AML-193 (cell line): ENCODE results near the gene NCBP2L.

Experiments used
- DNase-seq, 2 experiments: peaks; one replicate each; lab custom pipeline; 2025; lab: John Stamatoyannopoulos, UW

The NCBP2L gene

DNA sequence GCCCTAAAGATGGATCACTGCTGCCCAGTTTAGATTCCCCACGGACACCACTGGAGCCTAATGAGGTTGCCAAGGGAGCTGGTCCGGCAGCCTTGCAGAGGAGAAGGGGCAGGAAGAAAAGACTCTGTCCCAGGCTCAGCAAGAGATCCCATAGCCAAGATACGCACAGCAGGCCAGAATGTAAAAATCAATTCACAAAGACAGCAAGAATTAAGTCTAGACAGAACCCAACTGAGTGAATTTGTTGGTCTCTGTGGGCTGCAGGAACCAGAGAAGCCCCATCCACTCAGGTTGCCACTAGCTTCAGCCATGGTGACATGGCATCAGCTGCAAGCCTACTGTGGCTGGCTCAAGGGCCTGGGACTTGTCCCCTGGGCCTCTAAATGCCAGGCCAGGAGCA, 24.8 kb upstream of the NCBP2L start:
- DNase-seq = no peak

DNA sequence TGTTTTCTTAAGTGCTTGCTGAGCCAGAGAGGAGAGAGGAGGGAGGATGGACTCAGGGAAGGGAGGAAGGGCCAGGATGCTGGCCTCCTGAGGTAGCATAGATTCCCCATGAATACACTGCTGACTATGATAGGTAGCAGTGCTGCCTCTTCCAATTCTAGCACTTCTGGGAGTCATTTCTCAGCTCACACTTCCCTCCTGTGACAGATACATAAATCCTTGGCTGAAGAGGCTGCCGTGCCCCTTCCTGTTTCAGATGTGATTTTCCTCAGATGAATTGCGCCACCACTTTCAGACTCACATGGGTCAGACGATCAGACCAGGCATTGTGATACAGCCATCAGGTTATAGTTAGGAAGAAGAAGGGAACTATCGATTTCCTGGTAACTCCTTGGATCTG, 24.3 kb upstream of the NCBP2L start:
- DNase-seq = no peak

DNA sequence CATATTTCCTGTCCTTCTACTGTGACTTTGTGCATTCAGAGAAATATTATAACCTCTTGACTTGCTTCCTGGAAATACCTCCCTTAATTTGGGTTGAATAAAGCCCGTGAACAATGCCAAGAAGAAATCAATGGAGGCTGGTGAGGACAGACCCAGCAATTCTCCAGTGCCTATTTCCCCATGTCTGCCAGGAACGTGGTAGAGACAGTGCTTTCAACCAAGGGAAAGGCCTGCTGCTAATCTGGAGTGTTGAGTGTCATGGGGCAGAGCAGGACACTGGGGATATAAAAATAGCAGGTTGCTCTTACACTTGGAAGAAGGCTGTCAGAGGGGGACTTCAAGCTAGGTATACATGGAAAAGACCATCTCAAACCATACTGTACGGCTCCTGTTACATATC, 21.8 kb upstream of the NCBP2L start:
- no peak for DNase-seq

DNA sequence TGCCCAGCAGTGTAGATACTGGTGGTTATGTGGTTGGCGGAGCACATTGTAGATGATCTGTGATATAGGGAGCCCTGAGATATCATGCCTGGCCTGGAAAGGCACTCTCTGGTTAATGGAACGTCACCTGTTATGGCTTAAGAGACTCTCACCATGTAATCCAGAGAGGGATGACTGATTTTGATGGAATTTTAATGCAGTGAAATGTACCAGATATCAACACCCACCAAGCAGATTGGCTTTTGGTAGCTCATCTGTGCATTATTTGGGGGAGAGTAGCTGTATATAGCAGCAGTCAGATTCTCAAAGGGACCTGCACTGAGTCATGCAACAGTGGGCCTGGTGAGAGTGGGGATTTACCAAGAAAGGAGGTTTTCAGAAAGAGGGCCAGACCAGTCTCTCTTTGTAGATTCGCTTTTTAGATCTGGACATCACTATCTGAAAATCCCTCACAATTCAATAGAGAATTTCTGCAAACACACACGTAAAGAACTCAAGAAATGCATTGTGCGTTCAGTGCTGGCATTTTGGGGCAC, 19.2 kb upstream of the NCBP2L start:
- no peak for DNase-seq

DNA sequence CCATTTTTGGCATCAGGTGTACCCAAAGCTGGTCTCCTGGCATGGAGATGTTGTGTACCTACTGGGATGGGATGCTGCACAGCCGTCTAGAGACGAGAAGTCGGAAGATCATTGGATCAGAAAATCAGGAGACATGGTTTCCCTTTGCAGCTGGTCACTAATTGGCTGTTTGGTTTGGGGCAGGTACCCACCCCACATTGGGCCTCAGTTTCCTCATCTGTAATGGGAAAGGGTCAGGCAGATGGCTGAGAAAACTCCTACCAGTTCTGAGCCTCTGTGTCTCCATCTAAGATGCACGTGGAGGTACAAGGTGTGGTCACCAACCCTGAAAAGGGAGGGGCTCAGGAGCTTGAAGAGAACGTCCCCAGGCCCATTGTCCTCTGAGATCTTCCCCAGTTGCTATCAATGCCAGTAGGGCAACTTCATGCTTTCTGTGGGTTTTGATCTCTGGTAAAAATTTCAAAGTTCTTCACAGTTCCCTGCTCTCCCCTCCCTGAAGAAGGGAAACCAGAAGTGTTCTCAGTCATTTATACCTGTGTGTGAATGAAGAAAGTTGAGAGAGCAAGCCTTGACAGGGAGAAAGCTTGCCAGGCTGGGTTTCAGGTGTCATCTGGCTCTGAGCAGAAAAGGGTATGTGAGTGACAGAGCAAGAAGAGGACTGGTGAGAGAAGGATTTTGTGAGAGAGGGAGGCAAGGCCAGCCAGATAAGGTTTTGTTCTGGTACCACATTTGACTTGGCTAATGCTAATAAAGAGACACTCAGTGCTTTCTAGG, 17.0 kb upstream of the NCBP2L start:
- no peak for DNase-seq

DNA sequence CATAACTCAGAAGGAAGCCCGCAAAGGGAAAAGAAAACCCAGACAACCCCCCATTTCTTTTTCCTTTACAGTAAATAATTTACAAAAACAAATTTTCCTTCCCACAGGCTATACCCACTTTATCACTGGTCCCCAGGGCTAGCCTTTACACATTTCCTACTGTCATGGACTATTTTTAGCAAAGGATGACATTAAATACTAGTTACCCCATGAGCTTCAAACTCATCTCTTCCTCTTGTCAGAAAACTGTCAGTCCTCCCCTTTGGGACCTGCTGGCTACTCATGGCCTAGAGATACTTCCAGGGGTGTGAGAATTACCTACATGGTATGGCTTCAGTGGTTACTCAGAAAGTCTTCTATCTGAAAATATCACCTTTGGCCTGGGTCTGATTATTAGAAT, 13.9 kb upstream of the NCBP2L start:
- no peak for DNase-seq

DNA sequence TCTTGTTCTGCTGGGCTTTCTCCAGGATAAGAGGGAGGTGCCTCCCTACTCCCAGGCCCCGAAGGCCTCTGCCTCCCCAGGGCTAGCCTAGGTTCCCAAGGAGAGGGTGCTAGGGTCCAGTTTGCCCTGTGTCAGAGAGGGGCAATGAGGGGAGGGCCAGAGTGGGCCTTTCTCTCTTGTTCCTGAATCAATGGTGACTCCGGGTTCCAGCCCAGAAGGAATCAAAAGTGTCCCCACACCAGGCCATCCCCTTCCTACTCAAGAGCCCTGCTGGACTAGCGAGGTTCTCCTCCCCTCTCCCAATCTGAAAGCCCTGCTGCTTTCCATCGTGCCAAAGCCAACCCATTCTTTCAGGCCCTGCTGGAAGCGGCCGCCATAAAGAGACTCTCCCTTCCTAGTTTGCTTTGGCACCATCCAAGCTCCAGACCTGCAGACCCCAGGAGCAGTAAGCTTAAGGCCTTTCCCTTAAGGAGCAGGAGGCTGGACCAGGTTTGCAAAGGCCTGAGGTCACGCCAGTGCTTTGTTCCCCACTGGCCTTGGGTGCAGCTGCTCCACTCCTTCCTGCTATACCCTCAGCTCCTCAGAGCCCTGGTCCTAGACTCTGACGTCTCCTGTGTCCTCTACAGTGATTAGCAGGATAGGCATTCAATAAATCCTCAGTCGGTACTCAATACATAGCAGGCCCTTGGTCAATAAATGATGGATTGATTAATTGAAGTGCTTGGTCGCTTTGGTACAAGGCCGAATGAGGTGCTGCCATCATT, 12.5 kb upstream of the NCBP2L start:
- DNase-seq = no peak

DNA sequence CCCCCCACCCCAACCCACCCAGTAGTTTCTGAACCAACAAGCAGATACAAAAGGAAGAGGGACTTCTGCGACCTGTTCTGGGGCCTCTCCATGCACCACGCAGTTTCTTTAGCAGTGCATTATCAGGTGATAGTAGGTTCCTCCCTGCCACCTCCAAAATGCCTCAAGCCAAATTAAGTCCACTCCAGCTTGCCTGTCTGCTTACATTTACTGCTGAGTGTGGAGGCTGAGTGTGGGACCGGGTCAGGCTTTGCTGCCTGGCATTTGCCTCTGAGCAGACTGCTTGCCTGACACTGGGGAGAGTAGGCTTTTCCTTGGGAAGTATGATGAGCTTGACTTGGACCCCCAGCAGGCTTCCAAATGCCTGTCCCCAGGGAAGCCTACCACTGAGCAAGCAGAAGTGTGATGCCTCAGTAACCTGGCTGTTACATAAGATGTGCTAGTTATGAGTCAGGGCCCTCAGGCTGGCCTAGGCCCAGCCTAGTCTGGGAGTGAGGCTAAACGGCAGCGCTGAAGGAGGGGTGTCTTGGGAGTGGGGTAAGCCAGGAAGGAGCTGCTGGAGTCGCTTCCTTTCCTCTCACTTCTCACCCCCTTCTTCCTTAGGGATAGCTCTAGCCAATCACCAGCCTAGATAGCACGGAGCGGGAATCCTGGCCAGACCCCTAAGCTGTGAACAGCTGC, 10.9 kb upstream of the NCBP2L start:
- no peak for DNase-seq

DNA sequence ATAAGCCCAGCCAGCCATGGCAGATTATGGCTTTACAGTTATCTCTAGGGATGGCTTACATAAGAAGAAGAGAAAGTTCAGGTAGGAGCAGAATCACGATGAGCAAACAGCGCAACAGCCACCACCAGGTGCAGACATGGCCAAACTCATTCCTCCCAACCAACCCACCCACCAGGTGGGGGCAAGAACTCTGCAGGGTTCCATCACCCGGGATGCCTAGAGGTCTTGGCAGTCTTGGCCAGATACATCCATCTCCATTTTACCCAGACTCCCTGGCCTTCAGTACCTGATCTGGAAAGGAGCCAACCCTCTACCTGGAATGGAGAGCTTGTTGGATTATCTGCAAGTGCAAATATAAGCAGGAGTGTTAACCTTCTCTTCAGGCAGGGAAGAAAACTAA, 9.5 kb upstream of the NCBP2L start:
- DNase-seq = no peak

DNA sequence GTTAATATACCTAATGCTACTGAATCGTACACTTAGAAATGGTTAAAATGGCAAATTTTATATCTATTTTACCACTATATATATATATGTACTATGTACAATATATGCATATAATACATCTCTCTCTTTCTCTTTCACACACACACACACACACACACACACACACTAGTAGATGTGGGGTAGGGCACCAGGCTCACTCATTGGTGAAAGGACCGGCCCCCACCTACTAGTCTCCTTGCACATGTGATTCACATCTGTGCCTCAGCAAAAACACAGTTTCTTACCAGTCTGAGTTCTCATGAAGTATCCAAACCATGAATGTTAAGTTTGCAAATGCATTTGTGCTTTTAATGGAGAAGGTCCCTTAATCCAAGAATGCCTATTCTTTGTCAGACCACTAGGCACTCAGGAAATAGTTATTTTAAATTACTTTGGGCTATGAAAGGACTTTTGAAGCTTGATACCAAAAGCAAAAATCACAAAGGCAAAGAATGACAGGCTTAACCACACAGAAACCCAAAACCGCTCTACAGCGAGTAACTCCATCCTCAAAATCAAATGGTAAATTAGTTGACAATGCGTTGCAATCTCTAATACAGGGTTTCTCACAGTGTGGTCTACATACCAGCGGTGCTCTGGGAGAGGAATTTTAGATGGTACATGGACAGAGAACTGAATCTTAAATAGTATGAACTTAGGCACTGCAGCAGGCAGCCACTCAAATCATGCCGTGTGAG, 7.8 kb upstream of the NCBP2L start:
- no peak for DNase-seq

DNA sequence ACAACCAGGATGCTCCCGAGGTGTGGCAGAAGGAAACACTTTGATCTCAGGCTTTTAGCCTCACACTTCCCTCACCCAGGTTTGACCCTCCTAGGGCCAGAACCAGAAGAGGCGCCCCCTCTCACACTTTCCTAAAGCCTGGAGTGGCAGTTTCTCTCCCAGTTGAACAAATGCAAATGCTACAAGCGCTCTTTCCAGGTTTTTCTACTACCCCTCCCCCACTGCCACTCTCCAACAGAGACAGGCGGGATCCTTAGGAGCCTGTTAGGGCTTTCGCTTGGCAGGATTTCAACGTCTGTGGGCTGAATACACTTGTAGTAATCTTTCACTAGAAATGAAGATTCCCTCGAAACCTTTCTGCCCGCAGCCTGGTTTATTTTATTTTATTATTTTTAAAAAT, 4.3 kb upstream of the NCBP2L start:
- no peak for DNase-seq

DNA sequence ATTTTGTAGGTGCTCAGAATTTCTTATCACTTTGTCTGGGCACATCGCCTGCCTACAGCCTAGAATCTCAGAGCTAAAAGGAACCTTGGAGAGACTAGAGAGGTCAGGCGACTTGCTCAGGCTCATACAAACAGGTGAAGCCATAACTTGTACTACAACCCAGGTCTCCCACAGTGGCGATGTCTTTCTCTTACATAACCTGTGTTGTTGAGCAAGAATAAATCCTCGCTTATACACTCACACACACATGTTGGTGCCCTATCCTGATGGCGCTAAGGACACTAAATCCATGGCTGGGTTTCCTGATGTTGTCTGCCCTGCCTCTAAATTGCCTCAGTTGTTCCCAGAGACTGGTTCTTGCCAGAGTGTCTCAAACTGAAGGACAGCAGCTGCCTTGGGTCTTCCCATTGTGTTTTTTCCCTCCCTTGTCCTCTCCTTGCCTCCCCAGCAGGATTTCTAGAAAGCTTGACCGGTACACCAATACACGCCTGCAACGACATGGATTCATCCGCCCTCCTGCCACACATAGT, 3.6 kb upstream of the NCBP2L start:
- DNase-seq = no peak

DNA sequence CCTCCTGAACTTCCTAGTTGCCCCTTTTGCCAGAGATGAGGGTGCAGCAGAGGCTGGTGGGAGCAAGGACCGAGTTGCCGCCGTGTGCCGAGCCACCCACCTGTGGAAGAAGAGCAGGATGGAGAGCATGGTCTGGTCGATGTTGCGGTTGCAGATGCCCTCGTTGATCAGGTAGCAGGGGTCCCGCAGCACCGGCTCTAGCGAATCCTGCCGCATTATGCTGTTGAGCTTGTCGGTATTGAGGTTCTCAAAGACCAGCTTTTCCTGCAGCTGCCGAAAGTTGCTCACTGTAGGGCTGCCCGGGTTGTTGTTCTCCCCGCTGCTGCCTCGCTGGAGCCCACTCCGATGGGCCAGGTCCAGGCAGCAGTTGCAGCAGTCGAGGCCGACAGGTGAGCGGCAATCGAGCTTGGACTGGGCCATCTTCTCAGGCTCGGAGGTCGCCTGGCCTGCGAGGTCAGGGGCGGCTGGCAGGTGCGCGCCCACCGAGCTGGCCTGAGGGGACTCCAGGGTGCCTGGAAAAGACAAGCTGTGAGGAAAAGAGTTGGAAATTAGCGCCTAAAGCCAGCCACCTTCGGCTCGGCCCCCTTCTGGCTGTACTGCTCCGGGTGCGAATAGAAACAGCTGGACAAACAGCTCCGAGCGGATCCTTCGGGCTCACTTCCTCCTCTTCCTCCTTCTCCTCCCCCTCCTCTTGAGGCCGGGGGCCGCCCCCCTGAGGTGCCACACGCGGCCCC, 2.4 kb upstream of the NCBP2L start:
- DNase-seq = no peak

DNA sequence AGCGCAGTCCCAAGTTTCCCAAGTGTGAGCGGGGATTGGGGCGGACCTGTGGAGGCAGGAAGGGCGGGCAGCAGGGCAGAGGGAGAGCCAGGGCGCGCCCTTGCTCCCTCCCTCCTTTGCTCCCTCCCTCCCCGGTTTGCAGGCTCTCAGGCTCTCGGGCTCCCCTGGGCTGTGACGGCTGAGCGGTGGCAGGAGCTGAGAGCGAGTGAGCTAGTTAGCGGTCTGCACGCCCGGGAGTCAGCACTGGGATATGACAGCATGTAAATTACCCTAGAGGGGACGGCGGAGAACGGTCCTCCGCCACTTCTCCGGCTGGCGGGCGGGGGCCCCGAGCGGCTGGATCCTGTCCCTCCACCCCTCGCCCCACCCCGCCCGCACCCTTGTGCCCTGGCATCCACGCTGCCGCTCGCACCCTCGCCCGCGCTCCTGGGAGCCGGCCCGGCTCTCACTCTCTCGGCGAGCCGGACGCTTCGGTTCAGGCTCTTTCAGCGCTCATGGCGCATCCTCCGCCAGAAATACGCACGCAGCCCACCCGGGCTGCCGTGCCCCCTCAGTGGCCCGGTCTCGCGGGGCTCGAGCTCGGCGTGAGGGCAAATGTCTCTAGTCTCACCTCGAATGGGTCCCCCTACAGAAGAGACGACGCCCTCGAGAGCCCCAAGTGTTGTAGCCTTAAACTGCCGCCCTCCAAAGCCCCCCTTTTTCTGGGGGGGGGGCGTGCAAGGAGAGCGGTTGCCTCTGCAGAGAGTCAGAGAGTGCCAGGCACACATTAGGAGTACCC, 1.6 kb upstream of the NCBP2L start, which contains the start of gene TSC22D3:
TSS of gene TSC22D3 (minus strand) at position 54 of the 778 bp plus-strand sequence. CDS start 368 bp downstream, outside the sequence.
- peak; percentile 5 to 14 for DNase-seq

DNA sequence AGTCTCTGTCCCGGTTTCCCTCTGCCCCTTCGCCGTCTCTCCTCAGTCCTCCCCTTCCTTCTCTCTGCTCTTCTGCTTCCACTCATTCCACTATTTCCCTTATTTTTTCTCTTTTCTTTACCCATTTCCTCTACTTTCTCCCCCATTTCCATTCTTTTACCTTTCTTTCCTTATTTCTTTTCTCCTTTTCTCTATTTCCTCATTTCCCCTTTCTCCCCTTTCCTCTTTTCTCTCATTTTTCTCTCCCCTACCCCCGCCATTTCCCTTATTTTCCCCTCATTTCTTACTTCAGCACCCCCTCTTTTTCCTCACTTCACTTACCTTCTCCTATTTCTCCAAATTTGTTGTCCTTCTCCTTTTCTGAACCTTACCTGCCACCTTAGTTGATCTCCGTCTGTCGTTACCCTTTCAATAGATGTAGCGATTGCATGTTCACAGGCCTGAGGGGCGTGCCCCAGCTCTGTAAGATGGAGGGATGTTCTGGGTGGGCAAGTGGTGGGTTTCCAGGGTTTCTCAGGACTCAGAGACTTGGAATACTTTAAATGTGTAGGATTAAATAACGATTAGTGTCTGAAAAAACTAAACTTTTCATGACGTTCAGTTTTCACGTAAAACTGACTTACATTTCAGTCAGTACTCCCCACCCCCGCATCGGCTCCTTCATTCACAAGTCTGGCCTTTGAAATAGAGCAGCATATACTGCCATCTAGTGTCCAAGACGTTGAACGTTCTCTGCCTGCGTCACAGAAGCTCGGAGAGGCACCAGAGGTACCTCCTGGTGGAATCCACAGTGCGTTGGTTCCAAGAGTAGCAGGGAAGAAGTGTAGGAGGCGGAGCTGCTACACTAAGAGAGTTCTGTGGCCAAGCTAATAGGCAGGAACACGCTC, 641 bp upstream of the NCBP2L start:
- peak; percentile 51 to 52 for DNase-seq

DNA sequence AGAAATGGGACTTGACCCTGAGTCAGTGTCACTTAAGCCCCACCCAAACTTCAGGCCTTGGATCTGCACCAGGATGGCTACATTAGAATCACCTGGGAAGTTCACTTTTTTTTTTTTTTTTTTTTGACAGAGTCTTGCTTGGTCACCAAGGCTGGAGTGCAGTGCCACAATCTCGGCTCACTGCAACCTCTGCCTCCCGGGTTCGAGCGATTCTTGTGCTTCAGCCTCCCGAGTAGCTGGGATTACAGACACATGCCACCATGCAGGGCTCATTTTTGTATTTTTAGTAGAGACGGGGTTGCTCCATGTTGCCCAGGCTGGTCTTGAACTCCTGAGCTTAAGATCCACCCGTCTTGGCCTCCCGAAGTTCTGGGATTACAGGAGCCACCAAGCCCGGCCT, 3.0 kb downstream of the NCBP2L start:
- DNase-seq = no peak

DNA sequence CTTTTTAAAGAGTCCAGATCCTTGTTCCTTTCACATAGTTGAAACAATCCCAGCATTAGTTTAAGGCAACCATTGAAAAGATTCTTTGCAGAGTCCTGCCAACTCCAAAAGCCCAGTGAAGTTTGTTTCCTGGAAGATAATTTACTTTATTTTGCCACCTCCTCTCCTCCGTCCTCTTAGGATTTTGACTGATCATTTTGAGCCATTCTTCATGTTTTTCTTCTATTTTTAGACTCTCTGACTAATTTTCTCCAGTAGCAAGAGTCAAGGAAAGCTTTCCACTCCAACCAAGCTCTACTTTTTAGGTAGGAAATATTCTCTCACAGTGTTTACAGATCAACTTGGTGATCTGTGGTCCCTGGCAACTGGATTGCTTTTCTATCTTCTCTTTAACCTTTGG, 10.3 kb downstream of the NCBP2L start:
- DNase-seq = no peak

DNA sequence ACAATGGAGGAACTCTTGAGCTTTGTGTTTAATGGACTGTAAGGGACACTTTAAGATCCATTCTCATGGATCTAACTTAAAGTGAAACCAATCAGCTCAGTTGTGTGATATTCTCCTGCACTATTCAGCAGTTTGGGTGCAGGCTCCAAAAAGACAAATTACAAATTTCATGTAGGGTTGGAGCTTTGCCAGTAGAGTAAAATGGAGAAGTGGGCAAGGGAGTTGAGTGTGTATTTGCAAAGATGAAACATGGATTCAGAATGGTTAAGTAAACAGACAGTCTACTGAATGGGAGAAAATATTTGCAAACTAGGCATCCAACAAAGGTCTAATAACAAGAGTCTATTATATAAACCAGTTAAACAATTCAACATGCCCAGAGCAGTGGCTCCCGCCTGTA, 26.9 kb downstream of the NCBP2L start:
- DNase-seq = no peak

DNA sequence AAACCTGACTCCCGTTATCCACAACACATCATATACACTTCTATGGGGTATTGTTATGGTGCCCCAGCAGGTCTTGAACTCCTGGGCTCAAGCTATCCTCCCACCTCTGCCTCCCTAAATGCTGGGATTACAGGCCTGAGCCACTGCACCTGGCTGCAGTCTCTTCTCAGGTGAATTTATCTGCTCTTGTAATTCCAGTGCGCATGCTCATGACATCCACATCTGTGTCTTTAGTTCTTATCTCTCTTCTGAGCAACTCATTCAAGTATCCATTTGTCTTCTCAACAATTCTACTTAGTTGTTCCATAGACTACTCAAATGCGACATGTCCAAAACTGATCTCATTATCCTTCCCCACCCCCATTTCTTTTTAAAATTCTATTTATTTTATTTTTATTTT, 27.6 kb downstream of the NCBP2L start:
- DNase-seq = no peak
